Measurements from ENCODE around the gene TSPAN13.
"Not testable (repeated sequence)": the region's sequence is repeated elsewhere in the genome, so short reads cannot be mapped to it uniquely, and the experiment has no call there.

TSPAN13 gene

DNA sequence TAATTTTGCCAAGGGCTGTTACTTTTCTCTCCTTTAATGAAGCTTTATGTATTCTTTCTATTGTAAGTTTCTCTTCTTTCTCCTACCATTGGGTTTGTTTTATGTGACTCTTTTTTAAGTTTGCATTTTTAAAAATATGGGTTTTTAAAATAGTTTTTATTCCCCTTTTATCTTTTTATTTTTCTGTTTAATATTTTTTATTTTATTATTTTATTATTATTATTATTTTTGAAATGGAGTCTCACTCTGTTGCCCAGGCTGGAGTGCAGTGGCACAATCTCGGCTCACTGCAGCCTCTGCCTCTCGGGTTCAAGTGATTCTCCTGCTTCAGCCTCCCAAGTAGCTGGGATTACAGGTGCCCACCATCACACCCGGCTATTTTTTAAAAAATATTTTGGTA is 16.4 kb downstream of the TSPAN13 start:
- not testable (repeated sequence) for H3K27me3 ChIP-seq (ENCODE audit: control insufficient read depth in 5 of 5, insufficient read depth in 4 of 5, low read length in 5 of 5); H3K4me3 ChIP-seq (ENCODE audit: low read depth in 1 of 5, low read length in 5 of 5); H3K27ac ChIP-seq (ENCODE audit: low read depth, low read length); H3K9me3 ChIP-seq (ENCODE audit: control insufficient read depth in 5 of 5, low read length in 5 of 5); H3K36me3 ChIP-seq (ENCODE audit: control insufficient read depth in 5 of 5, insufficient read depth in 5 of 5, low read length in 5 of 5); H3K9ac ChIP-seq (ENCODE audit: low read length in 5 of 5)
- H3K4me1 ChIP-seq (ENCODE audit: control insufficient read depth in 5 of 5, insufficient read depth in 5 of 5, low read length in 5 of 5), result peaks cover 0 to 18% (median 0%) of the 10 kb centered on the region in 5 donors

DNA sequence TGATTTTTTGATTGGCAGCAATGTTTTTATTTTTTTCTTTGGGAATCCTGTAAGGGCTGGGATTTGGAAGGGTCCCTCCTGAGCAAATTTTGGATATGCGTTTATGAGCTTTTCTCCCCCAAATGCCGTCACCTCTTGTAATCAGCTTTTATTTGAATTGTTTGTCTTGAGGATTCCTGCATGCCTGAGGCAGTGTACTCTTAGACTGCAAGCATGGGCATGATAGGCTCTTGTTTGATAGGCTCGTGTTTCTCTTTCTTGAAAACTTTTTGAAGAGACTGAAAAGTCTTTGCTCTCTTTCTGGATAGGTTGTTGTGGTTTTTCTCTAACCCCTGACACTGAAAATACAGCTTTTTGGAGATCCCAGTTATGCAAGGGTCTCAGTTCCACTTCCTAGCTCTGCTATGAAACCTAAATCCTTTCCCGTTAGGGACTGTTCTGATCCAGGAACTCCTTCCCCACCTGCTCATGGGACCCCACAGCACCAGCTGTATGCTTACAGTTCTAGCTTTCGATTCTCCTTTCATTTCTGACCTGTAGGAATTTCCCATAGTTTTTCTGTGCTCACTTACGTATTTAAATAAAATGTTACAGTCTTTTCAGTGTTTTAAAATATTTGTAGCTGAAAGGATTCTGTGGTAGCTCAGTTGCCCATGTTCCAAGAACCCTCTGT is 17.2 kb downstream of the TSPAN13 start:
- H3K4me3 ChIP-seq (ENCODE audit: low read depth in 1 of 5, low read length in 5 of 5), result no peak overlapping the region

DNA sequence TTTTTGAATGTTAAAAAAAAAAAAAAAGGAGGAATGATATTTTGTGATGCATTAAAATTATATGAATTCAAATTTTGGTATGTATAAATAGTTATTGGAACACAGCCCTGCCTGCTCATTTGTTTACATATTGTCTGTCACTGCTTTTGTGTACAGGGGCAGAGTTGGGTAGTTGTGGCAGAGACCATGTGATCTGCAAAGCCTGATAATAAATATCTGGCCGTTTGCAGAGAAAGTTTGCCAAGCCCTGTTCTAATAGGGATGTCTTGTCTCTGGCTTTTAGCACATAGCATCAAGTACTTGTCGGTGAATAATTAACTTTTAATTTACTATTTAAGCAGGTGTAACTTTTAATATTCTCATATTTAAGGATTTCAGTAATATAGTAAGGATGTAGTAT is 19.8 kb downstream of the TSPAN13 start:
- peaks cover 0 to 5% (median 0%) of the 10 kb centered on the region in 5 donors for H3K9me3 ChIP-seq (ENCODE audit: control insufficient read depth in 5 of 5, low read length in 5 of 5)
- H3K4me3 ChIP-seq (ENCODE audit: low read depth in 1 of 5, low read length in 5 of 5), result no peak overlapping the region
- no peak overlapping the region for H3K9ac ChIP-seq (ENCODE audit: low read length in 5 of 5)
- H3K27ac ChIP-seq (ENCODE audit: low read depth, low read length), result no peak overlapping the region
- H3K36me3 ChIP-seq (ENCODE audit: control insufficient read depth in 5 of 5, insufficient read depth in 5 of 5, low read length in 5 of 5), result no peaks in the 10 kb centered on the region
- H3K4me1 ChIP-seq (ENCODE audit: control insufficient read depth in 5 of 5, insufficient read depth in 5 of 5, low read length in 5 of 5), result peaks cover 0 to 12% (median 0%) of the 10 kb centered on the region in 5 donors
- no peaks in the 10 kb centered on the region for H3K27me3 ChIP-seq (ENCODE audit: control insufficient read depth in 5 of 5, insufficient read depth in 4 of 5, low read length in 5 of 5)

More for the DNA sequence above, 17.2 kb downstream of the TSPAN13 start:
- Histone ChIP-seq H3K4me1 (ENCODE audit: control insufficient read depth in 5 of 5, insufficient read depth in 5 of 5, low read length in 5 of 5) (peaks cover 0 to 14% (median 0%) of the 10 kb centered on the region in 5 donors), H3K36me3 (ENCODE audit: control insufficient read depth in 5 of 5, insufficient read depth in 5 of 5, low read length in 5 of 5) (no peaks in the 10 kb centered on the region), H3K9me3 (ENCODE audit: control insufficient read depth in 5 of 5, low read length in 5 of 5) (peaks cover 0 to 5% (median 0%) of the 10 kb centered on the region in 5 donors), H3K27ac (ENCODE audit: low read depth, low read length) (no peak overlapping the region), H3K9ac (ENCODE audit: low read length in 5 of 5) (no peak overlapping the region), H3K27me3 (ENCODE audit: control insufficient read depth in 5 of 5, insufficient read depth in 4 of 5, low read length in 5 of 5) (no peaks in the 10 kb centered on the region)

DNA sequence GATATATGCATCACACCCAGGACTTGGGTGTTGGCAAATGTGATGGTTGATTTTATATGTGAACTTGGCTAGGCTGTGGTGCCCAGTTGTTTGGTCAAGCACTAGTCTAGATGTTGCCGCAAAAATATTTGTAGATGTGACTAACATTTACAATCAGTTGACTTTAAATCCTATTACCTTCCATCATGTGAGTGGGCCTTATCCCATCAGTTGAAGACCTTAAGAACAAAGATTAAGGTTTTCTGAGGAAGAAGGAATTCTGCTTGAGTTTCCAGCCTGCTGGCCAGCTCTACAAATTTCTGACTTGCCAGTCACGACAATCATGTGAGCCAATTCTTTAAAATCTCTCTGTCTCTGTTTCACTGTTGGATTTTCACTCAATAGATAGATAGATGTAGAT is 20.3 kb downstream of the TSPAN13 start:
- Histone ChIP-seq H3K9ac (ENCODE audit: low read length in 5 of 5) (no peak overlapping the region), H3K27me3 (ENCODE audit: control insufficient read depth in 5 of 5, insufficient read depth in 4 of 5, low read length in 5 of 5) (no peaks in the 10 kb centered on the region), H3K4me1 (ENCODE audit: control insufficient read depth in 5 of 5, insufficient read depth in 5 of 5, low read length in 5 of 5) (peaks cover 0 to 12% (median 0%) of the 10 kb centered on the region in 5 donors), H3K36me3 (ENCODE audit: control insufficient read depth in 5 of 5, insufficient read depth in 5 of 5, low read length in 5 of 5) (no peaks in the 10 kb centered on the region), H3K9me3 (ENCODE audit: control insufficient read depth in 5 of 5, low read length in 5 of 5) (no peaks in the 10 kb centered on the region), H3K27ac (ENCODE audit: low read depth, low read length) (no peak overlapping the region), H3K4me3 (ENCODE audit: low read depth in 1 of 5, low read length in 5 of 5) (no peak overlapping the region)

GRCh38 chr7:16774294-16774693 is 20.7 kb downstream of the TSPAN13 start:
- H3K4me1 ChIP-seq (ENCODE audit: control insufficient read depth in 5 of 5, insufficient read depth in 5 of 5, low read length in 5 of 5), result peaks cover 0 to 12% (median 0%) of the 10 kb centered on the region in 5 donors
- H3K9ac ChIP-seq (ENCODE audit: low read length in 5 of 5), result no peak overlapping the region
- no peak overlapping the region for H3K4me3 ChIP-seq (ENCODE audit: low read depth in 1 of 5, low read length in 5 of 5)
- no peaks in the 10 kb centered on the region for H3K9me3 ChIP-seq (ENCODE audit: control insufficient read depth in 5 of 5, low read length in 5 of 5)
- no peaks in the 10 kb centered on the region for H3K27me3 ChIP-seq (ENCODE audit: control insufficient read depth in 5 of 5, insufficient read depth in 4 of 5, low read length in 5 of 5)
- no peak overlapping the region for H3K27ac ChIP-seq (ENCODE audit: low read depth, low read length)
- H3K36me3 ChIP-seq (ENCODE audit: control insufficient read depth in 5 of 5, insufficient read depth in 5 of 5, low read length in 5 of 5), result no peaks in the 10 kb centered on the region

- Histone ChIP-seq H3K4me1 (ENCODE audit: control insufficient read depth in 5 of 5, insufficient read depth in 5 of 5, low read length in 5 of 5) (peaks cover 0 to 12% (median 0%) of the 10 kb centered on the region in 5 donors), H3K27me3 (ENCODE audit: control insufficient read depth in 5 of 5, insufficient read depth in 4 of 5, low read length in 5 of 5) (no peaks in the 10 kb centered on the region), H3K4me3 (ENCODE audit: low read depth in 1 of 5, low read length in 5 of 5) (no peak overlapping the region), H3K9me3 (ENCODE audit: control insufficient read depth in 5 of 5, low read length in 5 of 5) (no peaks in the 10 kb centered on the region), H3K36me3 (ENCODE audit: control insufficient read depth in 5 of 5, insufficient read depth in 5 of 5, low read length in 5 of 5) (no peaks in the 10 kb centered on the region), H3K9ac (ENCODE audit: low read length in 5 of 5) (no peak overlapping the region), H3K27ac (ENCODE audit: low read depth, low read length) (no peak overlapping the region)
These were observed 21.4 kb downstream of the TSPAN13 start for GRCh38 chr7:16774986-16775385.

DNA sequence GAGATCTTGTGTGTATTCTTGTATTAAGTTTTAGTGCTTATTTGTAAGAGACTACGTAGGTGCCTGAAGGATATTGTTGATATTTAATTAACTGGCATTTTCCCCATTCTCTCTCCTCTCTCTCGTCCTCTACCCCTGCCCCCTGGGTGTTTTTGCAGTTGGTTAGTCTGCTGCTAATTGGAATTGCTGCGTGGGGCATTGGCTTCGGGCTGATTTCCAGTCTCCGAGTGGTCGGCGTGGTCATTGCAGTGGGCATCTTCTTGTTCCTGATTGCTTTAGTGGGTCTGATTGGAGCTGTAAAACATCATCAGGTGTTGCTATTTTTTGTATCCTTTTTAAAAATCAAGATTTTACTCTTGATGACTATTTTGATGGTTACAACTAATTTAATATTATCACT is 22.5 kb downstream of the TSPAN13 start:
- Histone ChIP-seq H3K36me3 (ENCODE audit: control insufficient read depth in 5 of 5, insufficient read depth in 5 of 5, low read length in 5 of 5) (no peaks in the 10 kb centered on the region), H3K9me3 (ENCODE audit: control insufficient read depth in 5 of 5, low read length in 5 of 5) (no peaks in the 10 kb centered on the region), H3K27ac (ENCODE audit: low read depth, low read length) (no peak overlapping the region), H3K27me3 (ENCODE audit: control insufficient read depth in 5 of 5, insufficient read depth in 4 of 5, low read length in 5 of 5) (no peaks in the 10 kb centered on the region), H3K9ac (ENCODE audit: low read length in 5 of 5) (no peak overlapping the region), H3K4me3 (ENCODE audit: low read depth in 1 of 5, low read length in 5 of 5) (no peak overlapping the region), H3K4me1 (ENCODE audit: control insufficient read depth in 5 of 5, insufficient read depth in 5 of 5, low read length in 5 of 5) (peaks cover 0 to 9% (median 0%) of the 10 kb centered on the region in 5 donors)

DNA sequence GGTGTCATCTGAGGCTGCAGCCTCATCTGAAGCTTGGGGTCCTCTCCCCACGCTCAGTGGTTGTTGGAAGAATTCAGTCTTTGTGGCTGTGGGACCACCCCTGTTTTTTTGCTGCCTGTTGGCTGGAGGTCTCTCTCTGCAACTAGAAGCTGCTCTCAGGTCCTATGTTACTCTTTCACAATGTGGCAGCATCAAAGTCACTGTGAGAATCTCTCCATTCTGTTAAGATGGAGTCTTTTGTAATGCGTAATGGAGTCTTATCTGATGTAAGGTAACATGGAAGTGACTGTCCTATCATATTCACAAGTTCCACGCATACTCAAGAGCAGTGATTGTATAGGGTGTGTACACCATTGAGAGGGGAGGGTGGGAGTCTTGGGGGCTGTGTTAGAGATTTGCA is 24.9 kb downstream of the TSPAN13 start:
- no peaks in the 10 kb centered on the region for H3K4me1 ChIP-seq (ENCODE audit: control insufficient read depth in 5 of 5, insufficient read depth in 5 of 5, low read length in 5 of 5)
- H3K36me3 ChIP-seq (ENCODE audit: control insufficient read depth in 5 of 5, insufficient read depth in 5 of 5, low read length in 5 of 5), result peaks cover 0 to 11% (median 0%) of the 10 kb centered on the region in 5 donors
- no peak overlapping the region for H3K9ac ChIP-seq (ENCODE audit: low read length in 5 of 5)
- H3K27me3 ChIP-seq (ENCODE audit: control insufficient read depth in 5 of 5, insufficient read depth in 4 of 5, low read length in 5 of 5), result no peaks in the 10 kb centered on the region
- no peaks in the 10 kb centered on the region for H3K9me3 ChIP-seq (ENCODE audit: control insufficient read depth in 5 of 5, low read length in 5 of 5)
- H3K27ac ChIP-seq (ENCODE audit: low read depth, low read length), result no peak overlapping the region
- H3K4me3 ChIP-seq (ENCODE audit: low read depth in 1 of 5, low read length in 5 of 5), result no peak overlapping the region

DNA sequence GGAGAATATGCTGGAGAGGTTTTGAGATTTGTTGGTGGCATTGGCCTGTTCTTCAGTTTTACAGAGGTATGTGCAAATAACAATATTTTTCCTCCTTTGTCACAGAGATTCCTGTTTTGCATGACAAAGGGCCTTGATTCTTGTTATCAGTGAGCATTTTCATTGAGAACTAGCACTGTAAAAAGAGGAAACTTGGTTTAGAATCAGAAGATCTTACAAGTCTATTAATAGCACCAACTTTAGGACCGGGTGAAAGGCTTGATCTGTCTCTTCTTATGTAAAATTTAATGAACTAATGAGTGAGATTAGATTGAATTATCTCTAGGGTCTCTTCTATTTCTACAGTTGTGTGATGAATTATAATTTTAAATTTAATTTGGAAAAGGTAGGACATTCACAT is 25.5 kb downstream of the TSPAN13 start:
- no peak overlapping the region for H3K4me3 ChIP-seq (ENCODE audit: low read depth in 1 of 5, low read length in 5 of 5)
- H3K9me3 ChIP-seq (ENCODE audit: control insufficient read depth in 5 of 5, low read length in 5 of 5), result no peaks in the 10 kb centered on the region
- H3K9ac ChIP-seq (ENCODE audit: low read length in 5 of 5), result no peak overlapping the region
- no peaks in the 10 kb centered on the region for H3K4me1 ChIP-seq (ENCODE audit: control insufficient read depth in 5 of 5, insufficient read depth in 5 of 5, low read length in 5 of 5)
- no peaks in the 10 kb centered on the region for H3K27me3 ChIP-seq (ENCODE audit: control insufficient read depth in 5 of 5, insufficient read depth in 4 of 5, low read length in 5 of 5)
- peaks cover 0 to 14% (median 0%) of the 10 kb centered on the region in 5 donors for H3K36me3 ChIP-seq (ENCODE audit: control insufficient read depth in 5 of 5, insufficient read depth in 5 of 5, low read length in 5 of 5)
- H3K27ac ChIP-seq (ENCODE audit: low read depth, low read length), result no peak overlapping the region

DNA sequence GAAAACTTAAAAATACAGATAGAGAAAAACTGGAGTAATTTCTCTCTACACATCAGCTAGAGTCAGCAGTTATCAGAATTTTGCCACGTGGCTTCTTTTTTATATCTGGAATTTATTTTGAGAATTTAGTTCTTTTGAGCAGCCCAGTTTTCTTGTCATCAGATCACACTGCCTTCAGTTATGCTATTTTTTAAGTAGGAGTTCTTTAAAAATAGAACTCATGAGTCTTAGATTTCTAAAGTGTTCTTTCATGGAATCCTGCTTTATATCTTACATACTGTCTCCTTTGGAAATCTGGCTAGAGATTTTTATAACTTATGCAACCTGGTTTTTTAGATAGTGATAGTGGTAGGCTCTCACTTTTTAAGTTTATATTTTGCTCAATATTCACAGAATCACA is 27.0 kb downstream of the TSPAN13 start:
- Histone ChIP-seq H3K9ac (ENCODE audit: low read length in 5 of 5) (no peak overlapping the region), H3K36me3 (ENCODE audit: control insufficient read depth in 5 of 5, insufficient read depth in 5 of 5, low read length in 5 of 5) (peaks cover 0 to 14% (median 0%) of the 10 kb centered on the region in 5 donors), H3K4me3 (ENCODE audit: low read depth in 1 of 5, low read length in 5 of 5) (no peak overlapping the region), H3K4me1 (ENCODE audit: control insufficient read depth in 5 of 5, insufficient read depth in 5 of 5, low read length in 5 of 5) (no peaks in the 10 kb centered on the region), H3K27me3 (ENCODE audit: control insufficient read depth in 5 of 5, insufficient read depth in 4 of 5, low read length in 5 of 5) (no peaks in the 10 kb centered on the region), H3K27ac (ENCODE audit: low read depth, low read length) (no peak overlapping the region), H3K9me3 (ENCODE audit: control insufficient read depth in 5 of 5, low read length in 5 of 5) (no peaks in the 10 kb centered on the region)

Measured in subcutaneous abdominal adipose tissue (tissue), 5 donors.